ENCODE results near the gene LYRM9. TPM values are rescaled to one million over a fixed set of nuclear protein-coding genes. Genes with fewer than 3 reads are reported as not detected.

LYRM9 gene
- polyA plus RNA-seq, 2 of the 4 experiments (the other 2 are of a cell fraction): 1.4 to 2.5 TPM

DNA sequence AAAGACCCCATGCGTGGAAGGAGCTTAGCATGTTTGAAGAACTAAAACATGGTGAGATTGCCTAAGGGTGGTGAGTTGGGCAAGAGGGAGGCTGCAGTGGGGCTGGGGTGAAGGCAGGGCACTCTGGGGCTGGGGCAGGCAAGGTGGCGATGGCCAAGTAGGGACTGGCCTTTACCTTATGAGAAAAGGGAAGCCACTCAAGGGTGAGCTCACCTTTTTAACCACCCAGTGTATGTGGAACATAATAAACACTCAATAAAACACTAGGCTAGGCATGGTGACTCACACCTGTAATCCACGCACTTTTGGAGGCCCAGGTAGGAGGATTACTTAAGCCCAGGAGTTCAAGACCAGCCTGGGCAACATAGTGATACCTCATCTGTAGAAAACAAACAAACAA, 37.7 kb downstream of the LYRM9 start:
- ATAC-seq (no peak), DNase-seq (ENCODE audit: low read depth in 1 of 2, low spot score in 1 of 2) (no peak), FAIRE-seq (no peak)
- POLR2A ChIA-PET: no interaction called here
- Histone ChIP-seq H3K9me3 (no peaks in the 10 kb centered on the region), H3K27ac (no peak overlapping the region), H3K4me2 (no peak overlapping the region), H3K4me3 (no peak overlapping the region), H3K4me1 (no peaks in the 10 kb centered on the region)
- TF ChIP-seq GATA3 (IDR thresholded peaks at IDR 0.05; ENCODE audit: borderline replicate concordance) (no peak), ZC3H11A (IDR thresholded peaks at IDR 0.05) (no peak), KDM1A (IDR thresholded peaks at IDR 0.05; ENCODE audit: low read depth) (no peak), HEYL (CRISPR knock-in tag; IDR thresholded peaks at IDR 0.05) (no peak), ESRRA (IDR thresholded peaks at IDR 0.05; ENCODE audit: borderline replicate concordance, low read length) (no peak), EHF (CRISPR knock-in tag; IDR thresholded peaks at IDR 0.05) (no peak), E2F6 (IDR thresholded peaks at IDR 0.05; ENCODE audit: borderline replicate concordance, low read depth) (no peak), MAFK (IDR thresholded peaks at IDR 0.05; ENCODE audit: partially characterized antibody) (no peak), NR3C1 (IDR thresholded peaks at IDR 0.05) (no peak), EHMT2 (IDR thresholded peaks at IDR 0.05; ENCODE audit: low read depth) (no peak), CBX2 (IDR thresholded peaks at IDR 0.05; ENCODE audit: borderline replicate concordance, low read depth) (no peak), JUN (IDR thresholded peaks at IDR 0.05) (no peak), ELK1 (IDR thresholded peaks at IDR 0.05; ENCODE audit: low read depth, low read length) (no peak), HES2 (IDR thresholded peaks at IDR 0.05) (no peak)
- CTCF ChIA-PET: interaction anchor here (0.6 to 10.8 kb wide), 5 partner anchors 12 to 201 kb away, joined by 3 to 61 read pairs (median 4); partner anchors contain the start of gene LYRM9
- 39% methylated on average over 3 of the region's 3 CpGs for WGBS (ENCODE audit: missing lambda C conversion rate)

- no peaks in the 10 kb centered on the region for H3K4me1 ChIP-seq
- ChIA-PET POLR2A (no interaction called here), CTCF (interaction anchor here (0.6 to 1.4 kb wide), 3 partner anchors 26 to 65 kb away, joined by 3 read pairs; no protein-coding TSS in a partner anchor)
- no peaks in the 10 kb centered on the region for H3K9me3 ChIP-seq
- DNase-seq (ENCODE audit: low read depth in 1 of 2, low spot score in 1 of 2): no peak
- H3K27ac ChIP-seq: no peak overlapping the region
- FAIRE-seq: no peak
- no peak overlapping the region for H3K4me2 ChIP-seq
- ATAC-seq: no peak
- WGBS (ENCODE audit: missing lambda C conversion rate): 51% methylated on average over 5 of the region's 5 CpGs
- no peak overlapping the region for H3K4me3 ChIP-seq
- TF ChIP-seq TFCP2L1 (CRISPR knock-in tag; IDR thresholded peaks at IDR 0.05) (no peak), PHF8 (IDR thresholded peaks at IDR 0.05; ENCODE audit: borderline replicate concordance, low read depth) (no peak), SREBF2 (IDR thresholded peaks at IDR 0.05) (no peak), ZNF302 (CRISPR knock-in tag; IDR thresholded peaks at IDR 0.05) (no peak), FOSB (CRISPR knock-in tag; IDR thresholded peaks at IDR 0.05) (no peak), TP53 (CRISPR knock-in tag; IDR thresholded peaks at IDR 0.05) (no peak), CHD2 (IDR thresholded peaks at IDR 0.05; ENCODE audit: low read length, partially characterized antibody) (no peak), EP300 (IDR thresholded peaks at IDR 0.05) (no peak), FOSL2 (IDR thresholded peaks at IDR 0.05) (no peak), FOSL2 (CRISPR knock-in tag; IDR thresholded peaks at IDR 0.05) (no peak), RFX5 (IDR thresholded peaks at IDR 0.05) (no peak), NFE2L2 (conservative IDR thresholded peaks at IDR 0.05; ENCODE audit: low read length) (no peak), HOXB5 (CRISPR knock-in tag; IDR thresholded peaks at IDR 0.05) (no peak), E2F6 (IDR thresholded peaks at IDR 0.05; ENCODE audit: borderline replicate concordance, low read depth) (no peak), HOXA7 (CRISPR knock-in tag; IDR thresholded peaks at IDR 0.05) (no peak), SMC3 (IDR thresholded peaks at IDR 0.05) (no peak), RAD21 (conservative IDR thresholded peaks at IDR 0.05 in 1 of 2, IDR thresholded peaks at IDR 0.05 in 1 of 2) (no peak), ESRRA (IDR thresholded peaks at IDR 0.05; ENCODE audit: borderline replicate concordance, low read length) (no peak)
- TF ChIP-seq, protein P1, sequence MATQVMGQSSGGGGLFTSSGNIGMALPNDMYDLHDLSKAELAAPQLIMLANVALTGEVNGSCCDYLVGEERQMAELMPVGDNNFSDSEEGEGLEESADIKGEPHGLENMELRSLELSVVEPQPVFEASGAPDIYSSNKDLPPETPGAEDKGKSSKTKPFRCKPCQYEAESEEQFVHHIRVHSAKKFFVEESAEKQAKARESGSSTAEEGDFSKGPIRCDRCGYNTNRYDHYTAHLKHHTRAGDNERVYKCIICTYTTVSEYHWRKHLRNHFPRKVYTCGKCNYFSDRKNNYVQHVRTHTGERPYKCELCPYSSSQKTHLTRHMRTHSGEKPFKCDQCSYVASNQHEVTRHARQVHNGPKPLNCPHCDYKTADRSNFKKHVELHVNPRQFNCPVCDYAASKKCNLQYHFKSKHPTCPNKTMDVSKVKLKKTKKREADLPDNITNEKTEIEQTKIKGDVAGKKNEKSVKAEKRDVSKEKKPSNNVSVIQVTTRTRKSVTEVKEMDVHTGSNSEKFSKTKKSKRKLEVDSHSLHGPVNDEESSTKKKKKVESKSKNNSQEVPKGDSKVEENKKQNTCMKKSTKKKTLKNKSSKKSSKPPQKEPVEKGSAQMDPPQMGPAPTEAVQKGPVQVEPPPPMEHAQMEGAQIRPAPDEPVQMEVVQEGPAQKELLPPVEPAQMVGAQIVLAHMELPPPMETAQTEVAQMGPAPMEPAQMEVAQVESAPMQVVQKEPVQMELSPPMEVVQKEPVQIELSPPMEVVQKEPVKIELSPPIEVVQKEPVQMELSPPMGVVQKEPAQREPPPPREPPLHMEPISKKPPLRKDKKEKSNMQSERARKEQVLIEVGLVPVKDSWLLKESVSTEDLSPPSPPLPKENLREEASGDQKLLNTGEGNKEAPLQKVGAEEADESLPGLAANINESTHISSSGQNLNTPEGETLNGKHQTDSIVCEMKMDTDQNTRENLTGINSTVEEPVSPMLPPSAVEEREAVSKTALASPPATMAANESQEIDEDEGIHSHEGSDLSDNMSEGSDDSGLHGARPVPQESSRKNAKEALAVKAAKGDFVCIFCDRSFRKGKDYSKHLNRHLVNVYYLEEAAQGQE (IDR thresholded peaks at IDR 0.05): no peak
- TF ChIP-seq, protein P2, sequence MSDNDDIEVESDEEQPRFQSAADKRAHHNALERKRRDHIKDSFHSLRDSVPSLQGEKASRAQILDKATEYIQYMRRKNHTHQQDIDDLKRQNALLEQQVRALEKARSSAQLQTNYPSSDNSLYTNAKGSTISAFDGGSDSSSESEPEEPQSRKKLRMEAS (IDR thresholded peaks at IDR 0.05): no peak
Observed at GRCh38 chr17:27854163-27854562, 39.0 kb downstream of the LYRM9 start.
